Suprapubic skin (tissue), 4 donors: ENCODE results near the gene CPPED1. TPM values are rescaled to one million over a fixed set of nuclear protein-coding genes. Genes with fewer than 3 reads are reported as not detected.

Experiments
- DNase-seq, 2 donors: peaks; one replicate each; pipeline ENCODE4 v3.0.0-alpha.2; 2019; ENCODE audit warnings: low spot score in 2 of 2
- H3K27ac ChIP-seq: fragments of 200-600 bp; sonication (generic); one replicate; pipeline ENCODE4 v1.5.1; 2019
- H3K27me3 ChIP-seq: fragments of 200-600 bp; sonication (generic); one replicate; pipeline ENCODE4 v1.5.1; 2019
- H3K36me3 ChIP-seq: fragments of 200-600 bp; sonication (generic); one replicate; pipeline ENCODE4 v1.5.1; 2019
- H3K4me1 ChIP-seq: fragments of 200-600 bp; sonication (generic); one replicate; pipeline ENCODE4 v1.5.1; 2019
- H3K4me3 ChIP-seq: fragments of 200-600 bp; sonication (generic); one replicate; pipeline ENCODE4 v1.5.1; 2019; ENCODE audit warnings: mild to moderate bottlenecking
- H3K9me3 ChIP-seq: fragments of 200-600 bp; sonication (generic); one replicate; pipeline ENCODE4 v1.5.1; 2019
- CTCF ChIP-seq, 2 donors: fragments of 200-600 bp in 1 of 2; fragments of 450-650 bp in 1 of 2; sonication (generic) in 1 of 2; IDR thresholded peaks; one replicate each; pipeline ENCODE4 v1.5.1; 2016 to 2019; ENCODE audit warnings: antibody characterized with exemption in 2 of 2, mild to moderate bottlenecking in 1 of 2, moderate library complexity in 1 of 2
- EP300 ChIP-seq: sonication (generic); formaldehyde crosslinking; IDR thresholded peaks from one replicate; pipeline ENCODE4 v1.6.1; 2017; ENCODE audit warnings: antibody characterized with exemption
- POLR2A ChIP-seq, 2 donors: fragments of 450-650 bp; IDR thresholded peaks; one replicate each; pipeline ENCODE4 v1.6.1; 2017; ENCODE audit warnings: antibody characterized with exemption in 2 of 2, mild to moderate bottlenecking in 2 of 2, moderate library complexity in 2 of 2
- POLR2AphosphoS5 ChIP-seq, 3 donors: sonication (generic); formaldehyde crosslinking; IDR thresholded peaks; one replicate each; pipeline ENCODE4 v1.6.1; 2017; ENCODE audit warnings: antibody characterized with exemption in 3 of 3
- WGBS: methylation state at CpG from one replicate; pipeline ENCODE4 v1.1.5; 2018; 5-methylcytosine and 5-hydroxymethylcytosine counted together
- total RNA-seq, 4 donors: library from RNA; depleted of rRNA; stranded (reverse); fragments of >200 nt; gene quantifications; one replicate each; pipeline ENCODE4 v1.1.0, GENCODE V29; 2016

Gene CPPED1
- total RNA-seq, 4 donors from 2014 or later, result 8.7 to 13.3 (median 10.7) TPM

DNA sequence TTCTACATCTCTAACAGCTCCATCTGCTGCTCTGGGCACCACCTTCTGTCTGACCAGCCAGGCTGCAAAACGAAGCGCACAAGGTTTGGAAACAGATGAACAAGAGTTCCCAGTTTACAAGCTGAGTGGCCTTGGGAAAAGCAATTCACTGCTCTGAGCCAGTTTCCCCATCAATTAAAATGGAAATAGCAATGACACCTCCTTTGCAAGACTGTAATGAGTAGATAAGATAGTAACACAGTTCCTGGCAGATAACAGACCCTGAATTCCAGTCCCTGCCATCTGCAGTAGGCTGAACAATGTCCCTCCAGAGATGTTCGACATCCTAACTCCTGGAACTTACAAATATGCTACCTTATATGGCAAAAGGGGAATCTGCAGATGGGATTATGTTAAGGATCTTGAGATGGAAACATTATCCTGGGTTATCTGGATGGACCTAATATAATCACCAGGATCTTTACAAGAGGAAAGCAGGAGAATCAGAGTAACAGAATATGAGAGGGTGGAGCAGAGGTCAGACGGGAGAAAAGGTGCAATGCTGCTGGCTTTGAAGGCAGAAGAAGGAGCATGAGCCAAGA lies 27.9 kb downstream of the CPPED1 start:
- no peak for DNase-seq
- 93% methylated on average over 4 of the region's 4 CpGs for WGBS
- H3K27me3 ChIP-seq, result no peaks in the 10 kb centered on the region
- H3K9me3 ChIP-seq, result no peaks in the 10 kb centered on the region
- H3K36me3 ChIP-seq, result peaks cover 22% of the 10 kb centered on the region
- no peaks in the 10 kb centered on the region for H3K4me1 ChIP-seq
- no peak for TF ChIP-seq EP300
- no peak for TF ChIP-seq POLR2AphosphoS5 (IDR thresholded peaks at IDR 0.05)
- no peak for TF ChIP-seq POLR2A (IDR thresholded peaks at IDR 0.05)
- TF ChIP-seq CTCF (IDR thresholded peaks at IDR 0.05), result no peak
- no peak overlapping the region for H3K4me3 ChIP-seq
- H3K27ac ChIP-seq, result no peak overlapping the region

GRCh38 chr16:12773221-12773620 lies 30.5 kb downstream of the CPPED1 start:
- Histone ChIP-seq H3K9me3 (no peaks in the 10 kb centered on the region), H3K27me3 (no peaks in the 10 kb centered on the region), H3K36me3 (peaks cover 7% of the 10 kb centered on the region), H3K27ac (no peak overlapping the region), H3K4me1 (no peaks in the 10 kb centered on the region), H3K4me3 (no peak overlapping the region)
- WGBS, result 93% methylated on average over 8 of the region's 8 CpGs
- no peak for DNase-seq
- no peak for TF ChIP-seq POLR2A (IDR thresholded peaks at IDR 0.05)
- TF ChIP-seq CTCF (IDR thresholded peaks at IDR 0.05), result no peak
- TF ChIP-seq POLR2AphosphoS5 (IDR thresholded peaks at IDR 0.05), result no peak
- no peak for TF ChIP-seq EP300

DNA sequence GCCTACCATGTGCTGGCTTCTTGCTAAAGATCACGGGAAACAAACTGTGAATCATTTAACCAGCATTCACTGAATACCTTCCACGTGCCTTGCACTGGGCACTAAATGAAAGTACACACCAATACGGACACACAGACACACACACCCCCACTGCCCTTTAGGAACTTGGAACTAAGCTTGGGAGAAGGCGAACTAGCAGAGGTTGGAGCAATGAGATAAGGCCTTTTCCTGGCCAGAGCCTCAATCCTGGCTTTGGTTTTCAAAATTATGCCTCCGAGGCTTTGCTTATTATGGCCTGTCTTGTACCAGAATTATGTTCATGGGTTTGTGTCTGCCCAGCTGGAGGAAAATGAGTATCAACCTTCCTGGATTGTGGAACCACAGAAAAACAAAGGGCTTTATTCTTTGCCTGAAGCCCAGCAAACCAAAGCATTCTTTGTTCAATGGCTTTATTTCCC lies 32.3 kb downstream of the CPPED1 start:
- Histone ChIP-seq H3K4me3 (no peak overlapping the region), H3K9me3 (no peaks in the 10 kb centered on the region), H3K27ac (no peak overlapping the region), H3K27me3 (no peaks in the 10 kb centered on the region), H3K4me1 (no peaks in the 10 kb centered on the region), H3K36me3 (peaks cover 5% of the 10 kb centered on the region)
- no peak for DNase-seq
- TF ChIP-seq POLR2A (IDR thresholded peaks at IDR 0.05), result no peak
- no peak for TF ChIP-seq CTCF (IDR thresholded peaks at IDR 0.05)
- no peak for TF ChIP-seq POLR2AphosphoS5 (IDR thresholded peaks at IDR 0.05)
- TF ChIP-seq EP300, result no peak
- 79% methylated on average over 5 of the region's 5 CpGs for whole genome bisulfite sequencing

- H3K4me3 ChIP-seq, result no peak overlapping the region
- no peaks in the 10 kb centered on the region for H3K9me3 ChIP-seq
- no peak overlapping the region for H3K27ac ChIP-seq
- H3K27me3 ChIP-seq, result no peaks in the 10 kb centered on the region
- TF ChIP-seq EP300 (no peak), POLR2AphosphoS5 (IDR thresholded peaks at IDR 0.05) (no peak), CTCF (IDR thresholded peaks at IDR 0.05) (no peak), POLR2A (IDR thresholded peaks at IDR 0.05) (no peak)
- no peaks in the 10 kb centered on the region for H3K36me3 ChIP-seq
- DNase-seq, result no peak
- 82% methylated on average over 7 of the region's 7 CpGs for WGBS
- no peaks in the 10 kb centered on the region for H3K4me1 ChIP-seq
Measured at GRCh38 chr16:12769525-12769924, 34.2 kb downstream of the CPPED1 start.

GRCh38 chr16:12767897-12768296 lies 35.8 kb downstream of the CPPED1 start:
- H3K36me3 ChIP-seq, result no peaks in the 10 kb centered on the region
- no peak overlapping the region for H3K27ac ChIP-seq
- H3K4me1 ChIP-seq, result no peaks in the 10 kb centered on the region
- no peaks in the 10 kb centered on the region for H3K9me3 ChIP-seq
- no peak for DNase-seq
- WGBS, result 74% methylated on average over 6 of the region's 6 CpGs
- no peak for TF ChIP-seq POLR2A (IDR thresholded peaks at IDR 0.05)
- TF ChIP-seq POLR2AphosphoS5 (IDR thresholded peaks at IDR 0.05), result no peak
- TF ChIP-seq EP300, result no peak
- TF ChIP-seq CTCF (IDR thresholded peaks at IDR 0.05), result no peak
- no peaks in the 10 kb centered on the region for H3K27me3 ChIP-seq
- H3K4me3 ChIP-seq, result no peak overlapping the region
